NCI-H1694 treated with DMSO at 0.1 percent for 48 hours (cell line): ENCODE data around the gene ZKSCAN8.

Source experiments
- DNase-seq: peaks from one replicate; lab custom pipeline; 2025; lab: John Stamatoyannopoulos, UW

ZKSCAN8 gene

GRCh38 chr6:28139860-28140543, 1.7 kb upstream of the ZKSCAN8 start:
- no peak for DNase-seq

DNA sequence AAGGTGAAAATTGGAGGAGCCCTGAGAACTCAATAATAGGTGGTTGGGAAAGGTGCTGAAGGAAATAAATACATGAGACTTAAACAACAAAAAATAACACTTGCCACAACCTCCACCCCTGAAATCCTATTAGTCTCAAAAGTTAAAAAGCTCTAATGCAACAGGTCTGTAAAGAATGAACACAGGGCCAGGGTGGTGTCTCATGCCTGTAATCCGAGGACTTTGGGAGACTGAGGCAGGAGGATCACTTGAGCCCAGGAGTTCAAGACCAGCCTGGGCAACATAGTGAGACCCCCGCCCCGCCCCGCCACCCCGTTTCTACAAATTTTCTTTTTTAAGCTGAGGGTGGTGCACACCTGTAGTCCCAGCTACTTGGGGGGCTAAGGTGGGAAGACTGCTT, 1.1 kb upstream of the ZKSCAN8 start:
- DNase-seq = no peak

GRCh38 chr6:28142446-28142845, 763 bp downstream of the ZKSCAN8 start:
- no peak for DNase-seq

- no peak for DNase-seq
These were observed 3.5 kb downstream of the ZKSCAN8 start for GRCh38 chr6:28145231-28145630.

DNA sequence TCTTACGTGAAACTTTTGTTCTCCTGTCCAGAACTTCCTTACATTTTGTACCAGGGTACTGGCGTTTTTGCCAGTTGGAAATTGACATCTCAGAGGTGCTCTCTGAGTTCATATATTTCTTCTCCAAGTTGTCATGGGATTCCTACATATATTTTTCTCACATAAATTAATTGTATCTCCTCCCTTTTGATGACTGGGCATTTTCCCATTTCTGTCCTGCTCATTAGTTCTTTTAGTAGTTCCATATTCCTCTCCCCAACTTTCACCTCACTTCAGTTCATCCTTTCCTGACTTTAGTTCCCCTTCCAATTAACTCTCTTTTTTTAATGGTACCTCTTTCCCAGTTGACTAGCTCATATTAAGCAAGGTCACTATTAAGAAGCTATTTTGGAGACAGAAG, 10.8 kb downstream of the ZKSCAN8 start:
- DNase-seq = no peak

DNA sequence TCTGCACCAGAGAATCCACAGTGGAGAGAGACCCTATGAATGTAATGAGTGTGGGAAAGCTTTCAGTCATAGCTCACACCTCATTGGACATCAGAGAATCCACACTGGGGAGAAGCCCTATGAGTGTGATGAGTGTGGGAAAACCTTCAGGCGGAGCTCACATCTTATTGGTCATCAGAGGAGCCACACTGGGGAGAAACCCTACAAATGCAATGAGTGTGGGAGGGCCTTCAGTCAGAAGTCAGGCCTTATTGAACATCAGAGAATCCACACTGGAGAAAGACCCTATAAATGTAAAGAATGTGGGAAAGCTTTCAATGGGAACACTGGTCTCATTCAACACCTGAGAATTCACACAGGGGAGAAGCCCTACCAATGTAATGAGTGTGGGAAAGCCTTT, 11.9 kb downstream of the ZKSCAN8 start:
- DNase-seq = no peak

DNA sequence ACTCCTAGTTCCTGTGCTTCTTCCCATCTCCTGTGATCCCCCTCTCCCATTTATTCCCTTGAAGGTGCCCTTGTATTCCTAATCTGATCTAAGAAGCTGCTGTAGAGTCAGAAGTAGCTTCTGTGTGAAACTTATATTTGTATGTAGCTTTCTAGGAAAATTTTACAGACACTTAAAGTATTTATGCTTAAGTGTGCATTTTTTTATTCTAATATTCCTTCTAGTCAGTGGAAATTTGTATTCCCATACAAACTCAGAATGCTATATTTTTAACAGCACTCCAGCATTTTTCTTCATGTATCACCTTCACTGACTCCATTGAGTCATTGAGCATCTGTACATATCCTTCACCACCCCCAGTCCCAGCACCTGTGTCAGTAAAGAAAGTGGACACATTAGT, 12.7 kb downstream of the ZKSCAN8 start:
- DNase-seq = no peak

DNA sequence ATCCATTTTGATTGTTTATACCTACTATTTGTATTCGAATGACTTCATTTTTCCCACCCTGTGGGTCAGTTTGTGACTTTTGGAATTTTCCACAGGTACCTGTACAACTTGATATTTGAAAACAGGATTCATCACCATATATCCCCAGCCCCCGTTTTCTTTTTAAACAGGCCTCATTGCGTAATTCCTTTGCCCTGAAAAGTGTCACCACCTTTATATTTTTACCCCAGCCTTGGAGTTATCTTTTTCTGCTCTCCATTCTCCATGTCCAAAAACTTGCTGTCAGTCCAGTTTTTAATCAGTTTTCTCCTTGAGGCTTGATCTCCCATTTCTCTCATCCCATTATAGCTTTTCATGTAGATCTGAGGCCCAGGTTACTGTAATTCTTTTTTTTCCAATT, 16.6 kb downstream of the ZKSCAN8 start:
- DNase-seq = no peak

DNA sequence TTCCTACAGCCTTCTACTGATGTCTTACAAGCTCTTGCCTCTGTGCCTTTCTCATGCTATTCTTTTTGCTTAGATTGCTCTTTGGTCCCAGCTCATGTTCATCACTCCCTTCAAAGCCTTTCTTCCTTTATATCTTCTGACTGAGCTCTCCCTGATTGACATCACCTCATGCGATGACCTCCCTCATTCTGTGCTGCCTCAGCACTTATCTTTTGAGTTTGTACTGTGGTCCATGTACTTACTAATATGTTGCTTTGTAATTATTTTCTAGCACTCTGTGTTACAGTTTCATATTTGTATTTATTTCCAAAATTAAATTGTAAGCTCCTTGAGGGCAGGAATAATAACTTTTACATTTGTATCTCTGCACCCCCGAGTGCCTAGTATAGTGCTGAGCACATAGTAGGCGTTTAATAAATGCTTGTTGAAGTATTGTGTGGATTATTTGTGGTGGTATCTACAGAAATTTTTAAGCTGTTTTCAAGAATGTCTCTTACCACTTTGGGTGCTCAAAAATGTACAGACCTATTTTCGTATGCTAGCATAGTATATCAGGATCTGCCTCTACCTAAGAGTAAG, 17.4 kb downstream of the ZKSCAN8 start:
- no peak for DNase-seq

GRCh38 chr6:28160233-28160632, 18.6 kb downstream of the ZKSCAN8 start:
- DNase-seq = no peak

- no peak for DNase-seq
These were observed 19.9 kb downstream of the ZKSCAN8 start for GRCh38 chr6:28161410-28162079.

- DNase-seq = no peak
These were observed 23.9 kb downstream of the ZKSCAN8 start for GRCh38 chr6:28165563-28165962.

DNA sequence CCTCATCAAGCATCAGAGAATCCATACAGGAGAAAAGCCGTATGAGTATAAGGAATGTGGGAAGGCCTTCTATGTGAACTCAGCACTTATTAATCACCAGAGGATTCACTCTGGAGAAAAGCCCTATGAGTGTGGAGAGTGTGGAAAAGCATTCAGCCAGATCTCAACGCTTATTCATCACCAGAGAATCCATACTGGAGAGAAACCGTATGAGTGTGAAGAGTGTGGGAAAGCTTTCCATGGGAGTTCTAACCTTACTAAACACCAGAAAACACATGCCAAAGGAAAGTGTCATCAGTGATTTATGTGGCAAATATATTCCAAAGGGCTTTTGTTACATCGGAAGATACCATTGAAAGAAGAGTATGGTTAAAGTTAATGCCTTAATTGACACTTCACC, 25.4 kb downstream of the ZKSCAN8 start:
- DNase-seq = no peak

DNA sequence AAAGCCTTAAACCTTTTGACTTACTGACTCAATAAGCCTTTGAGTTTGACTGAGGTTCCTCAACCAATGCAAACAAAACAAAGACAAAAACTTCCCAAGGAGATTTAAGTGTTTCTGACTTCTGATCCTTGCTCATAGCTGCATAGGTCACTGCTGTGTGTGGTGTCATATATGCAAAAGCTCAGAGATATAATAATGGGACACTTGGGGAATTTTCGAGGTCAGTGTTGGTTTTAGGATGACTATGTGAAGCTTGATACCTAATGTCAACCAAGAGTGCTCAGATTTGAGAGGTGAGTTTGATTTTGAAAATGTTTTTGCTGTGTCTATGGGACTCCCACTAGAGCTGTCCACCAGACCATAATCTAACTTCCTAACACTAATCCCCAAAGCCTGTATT, 26.2 kb downstream of the ZKSCAN8 start:
- DNase-seq = no peak

GRCh38 chr6:28171271-28171670, 29.6 kb downstream of the ZKSCAN8 start:
- no peak for DNase-seq

GRCh38 chr6:28172006-28172405, 30.3 kb downstream of the ZKSCAN8 start:
- DNase-seq = no peak

DNA sequence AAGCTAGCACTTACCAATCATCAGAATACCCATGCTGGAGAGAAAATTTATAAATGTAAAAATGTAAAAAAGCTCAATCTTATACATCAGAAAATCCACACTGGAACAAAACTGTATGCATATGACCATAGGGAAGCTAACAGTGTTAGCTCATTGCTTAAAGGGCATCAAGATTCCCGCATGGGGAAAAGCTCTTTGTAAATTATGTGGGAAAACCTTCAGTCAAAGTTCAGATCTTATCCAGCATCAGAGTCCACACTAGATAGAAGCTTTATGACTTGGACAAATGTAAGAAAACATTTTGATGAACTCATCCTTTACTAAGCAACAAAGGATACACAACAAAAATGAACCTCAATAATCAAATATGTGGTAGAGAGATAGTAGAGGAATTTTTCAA, 34.7 kb downstream of the ZKSCAN8 start:
- no peak for DNase-seq

GRCh38 chr6:28182255-28182654, 40.6 kb downstream of the ZKSCAN8 start:
- no peak for DNase-seq

- DNase-seq = no peak
These were observed 46.7 kb downstream of the ZKSCAN8 start for GRCh38 chr6:28188111-28188979.

DNA sequence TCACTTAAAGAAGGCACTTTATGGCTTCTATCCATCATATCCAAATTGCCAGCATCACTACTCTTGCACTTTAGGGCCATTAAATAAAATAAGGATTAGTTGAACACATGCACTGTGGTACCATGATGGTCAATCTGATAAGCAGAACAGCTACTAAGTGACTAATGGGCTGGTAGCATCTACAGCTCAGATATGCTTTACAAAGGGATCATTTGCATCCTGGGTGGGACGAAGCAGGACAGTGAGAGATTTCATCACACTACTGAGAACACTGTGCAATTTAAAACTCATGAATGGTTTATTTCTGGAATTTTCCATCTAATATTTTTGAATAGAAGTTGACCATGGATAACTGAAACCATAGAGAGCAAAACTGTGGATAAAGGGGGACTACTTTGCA, 58.3 kb downstream of the ZKSCAN8 start:
- no peak for DNase-seq

DNA sequence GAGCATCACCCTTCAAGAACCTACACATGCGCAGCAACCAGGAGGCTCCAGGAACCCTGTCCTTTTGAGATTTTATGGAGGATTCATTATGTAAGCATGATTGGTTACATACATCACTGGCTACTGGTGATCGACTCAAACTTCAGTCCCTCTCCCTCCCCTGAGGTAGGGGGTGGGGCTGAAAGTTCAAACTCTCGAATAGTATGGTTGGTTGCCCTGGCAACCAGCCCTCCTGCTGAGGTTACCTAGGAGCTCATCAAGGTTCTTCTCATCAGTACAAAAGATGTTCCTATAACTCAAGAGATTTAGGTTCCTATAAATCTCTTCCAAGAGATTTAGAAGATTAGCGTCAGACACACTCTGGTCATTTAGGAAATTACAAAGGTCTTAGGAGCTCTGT, 61.5 kb downstream of the ZKSCAN8 start:
- no peak for DNase-seq

GRCh38 chr6:28205879-28206278, 64.2 kb downstream of the ZKSCAN8 start:
- no peak for DNase-seq

DNA sequence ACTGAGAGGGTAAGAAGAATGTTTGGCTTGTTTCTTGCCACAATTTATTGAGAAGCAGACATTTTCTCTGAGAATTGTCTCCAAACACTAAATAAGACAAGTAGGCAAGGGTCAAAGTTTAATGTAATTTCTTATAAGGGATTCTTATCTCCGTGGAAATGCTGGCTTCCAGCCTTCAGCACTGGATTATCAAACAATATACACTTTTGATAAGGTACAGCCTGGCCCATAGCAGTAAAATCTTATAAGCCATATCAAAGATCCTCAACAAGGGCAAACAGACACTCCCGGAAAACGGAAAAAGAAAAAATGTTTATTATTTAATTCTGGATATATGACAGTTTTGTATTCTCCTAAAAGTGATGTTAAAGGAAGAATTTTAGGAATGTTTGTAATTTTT, 64.8 kb downstream of the ZKSCAN8 start:
- DNase-seq = no peak
